HK-2 (cell line): ENCODE measurements around the gene MYH14.
"Not testable (repeated sequence)": the region's sequence is repeated elsewhere in the genome, so short reads cannot be mapped to it uniquely, and the experiment has no call there.

Experiments
- DNase-seq: peaks from one replicate; pipeline ENCODE4 v3.0.0-alpha.2; 2018; ENCODE audit not compliant: unreplicated experiment

Gene MYH14

GRCh38 chr19:50332244-50333038, 129.0 kb downstream of the MYH14 start:
- peak; percentile 25 for DNase-seq

GRCh38 chr19:50333235-50333736, 129.9 kb downstream of the MYH14 start:
- DNase-seq: peak; percentile 94

- peak; percentile 85 for DNase-seq
These were observed 130.6 kb downstream of the MYH14 start for GRCh38 chr19:50333737-50334617.

- DNase-seq: no peak
These were observed 131.5 kb downstream of the MYH14 start for GRCh38 chr19:50334741-50335421.

GRCh38 chr19:50337031-50337430, 133.6 kb downstream of the MYH14 start:
- not testable (repeated sequence) for DNase-seq

GRCh38 chr19:50340331-50340730, 136.9 kb downstream of the MYH14 start:
- no peak for DNase-seq

GRCh38 chr19:50341091-50341564, 137.7 kb downstream of the MYH14 start:
- no peak for DNase-seq

GRCh38 chr19:50344661-50345318, 141.4 kb downstream of the MYH14 start:
- no peak for DNase-seq

- not testable (repeated sequence) for DNase-seq
These were observed 143.7 kb downstream of the MYH14 start for GRCh38 chr19:50347089-50347581.

GRCh38 chr19:50349277-50350057, 146.0 kb downstream of the MYH14 start:
- DNase-seq: no peak

- DNase-seq: no peak
These were observed 148.8 kb downstream of the MYH14 start for GRCh38 chr19:50352242-50352641.

GRCh38 chr19:50353487-50353880, 150.1 kb downstream of the MYH14 start:
- DNase-seq: not testable (repeated sequence)

- DNase-seq: no peak
These were observed 153.3 kb downstream of the MYH14 start for GRCh38 chr19:50356691-50357177.

GRCh38 chr19:50357178-50358100, 154.0 kb downstream of the MYH14 start:
- DNase-seq: peak; percentile 72

GRCh38 chr19:50358483-50359327, 155.3 kb downstream of the MYH14 start:
- no peak for DNase-seq

- no peak for DNase-seq
These were observed 156.0 kb downstream of the MYH14 start for GRCh38 chr19:50359328-50359818.
